Endothelial cell (in vitro differentiated cells): ENCODE data around the gene COL25A1. TPM values are rescaled to one million over a fixed set of nuclear protein-coding genes. Genes with fewer than 3 reads are reported as not detected.

Source experiments
- DNase-seq: peaks from one replicate; pipeline ENCODE4 v3.0.0; 2021; ENCODE audit warnings: low spot score
- H3K27ac Mint-ChIP-seq: one replicate; pipeline ENCODE4 v1.8.0; 2021; ENCODE audit warnings: mixed read lengths, inconsistent platforms; ENCODE audit not compliant: unreplicated experiment
- H3K27me3 Mint-ChIP-seq: one replicate; pipeline ENCODE4 v1.8.0; 2021; ENCODE audit warnings: mild to moderate bottlenecking, moderate library complexity, mixed read lengths, inconsistent platforms; ENCODE audit not compliant: unreplicated experiment
- H3K36me3 Mint-ChIP-seq: one replicate; pipeline ENCODE4 v1.8.0; 2021; ENCODE audit warnings: mild to moderate bottlenecking, low read depth, mixed read lengths, inconsistent platforms; ENCODE audit not compliant: unreplicated experiment
- H3K4me1 Mint-ChIP-seq: one replicate; pipeline ENCODE4 v1.8.0; 2021; ENCODE audit warnings: mild to moderate bottlenecking, mixed read lengths, inconsistent platforms; ENCODE audit not compliant: unreplicated experiment
- H3K4me3 Mint-ChIP-seq: one replicate; pipeline ENCODE4 v1.8.0; 2021; ENCODE audit warnings: mild to moderate bottlenecking, mixed read lengths, inconsistent platforms; ENCODE audit not compliant: unreplicated experiment
- H3K9me3 Mint-ChIP-seq: one replicate; pipeline ENCODE4 v1.8.0; 2021; ENCODE audit warnings: mixed read lengths, inconsistent platforms; ENCODE audit not compliant: unreplicated experiment
- CTCF ChIP-seq: fragments of 200-600 bp; sonication (generic); IDR thresholded peaks from one replicate; pipeline ENCODE4 v1.5.0; 2021; ENCODE audit warnings: antibody characterized with exemption; ENCODE audit not compliant: unreplicated experiment
- total RNA-seq: library from RNA; stranded (reverse); fragmentation: NEBNext Ultra II Directional; extraction: Animal tissue kit (Norgen Biotek cat#: 25700); gene quantifications from one replicate; pipeline ENCODE4 v1.2.1, GENCODE V29; 2021; ENCODE audit not compliant: unreplicated experiment

COL25A1 gene
- total RNA-seq, 1 donor from 2014 or later: 22.7 TPM

- Mint-ChIP-seq H3K9me3 (no peaks in the 10 kb centered on the region), H3K4me3 (no peak overlapping the region), H3K27me3 (no peaks in the 10 kb centered on the region), H3K36me3 (no peaks in the 10 kb centered on the region), H3K27ac (no peak overlapping the region), H3K4me1 (peaks cover 17% of the 10 kb centered on the region)
- no peak for DNase-seq
- no peak for TF ChIP-seq CTCF
Measured at GRCh38 chr4:108890484-108890881, 412.0 kb downstream of the COL25A1 start.

GRCh38 chr4:108889696-108890483 lies 412.6 kb downstream of the COL25A1 start:
- DNase-seq: no peak
- no peak for TF ChIP-seq CTCF
- Mint-ChIP-seq H3K9me3 (no peaks in the 10 kb centered on the region), H3K27ac (peak overlapping the region; percentile 62), H3K36me3 (no peaks in the 10 kb centered on the region), H3K4me1 (peaks cover 17% of the 10 kb centered on the region), H3K4me3 (no peak overlapping the region), H3K27me3 (no peaks in the 10 kb centered on the region)

- Mint-ChIP-seq H3K4me1 (peaks cover 17% of the 10 kb centered on the region), H3K27ac (no peak overlapping the region), H3K36me3 (no peaks in the 10 kb centered on the region), H3K27me3 (no peaks in the 10 kb centered on the region), H3K9me3 (no peaks in the 10 kb centered on the region), H3K4me3 (no peak overlapping the region)
- no peak for DNase-seq
- TF ChIP-seq CTCF: no peak
Measured at GRCh38 chr4:108888769-108889168, 413.7 kb downstream of the COL25A1 start.

- no peak overlapping the region for H3K4me3 Mint-ChIP-seq
- peaks cover 17% of the 10 kb centered on the region for H3K4me1 Mint-ChIP-seq
- no peak for TF ChIP-seq CTCF
- no peaks in the 10 kb centered on the region for H3K27me3 Mint-ChIP-seq
- no peaks in the 10 kb centered on the region for H3K36me3 Mint-ChIP-seq
- no peak for DNase-seq
- no peaks in the 10 kb centered on the region for H3K9me3 Mint-ChIP-seq
- no peak overlapping the region for H3K27ac Mint-ChIP-seq
Measured at GRCh38 chr4:108887034-108887433, 415.4 kb downstream of the COL25A1 start.

- Mint-ChIP-seq H3K27ac (no peak overlapping the region), H3K4me3 (no peak overlapping the region), H3K36me3 (no peaks in the 10 kb centered on the region), H3K27me3 (no peaks in the 10 kb centered on the region), H3K4me1 (peaks cover 25% of the 10 kb centered on the region), H3K9me3 (no peaks in the 10 kb centered on the region)
- no peak for TF ChIP-seq CTCF
- no peak for DNase-seq
Measured at GRCh38 chr4:108885211-108885610, 417.2 kb downstream of the COL25A1 start.
